PFSK-1 (cell line): ENCODE results near the gene DACT3.

Experiments used
- FOXP2 ChIP-seq: optimal IDR thresholded peaks from 2 replicates; pipeline ENCODE3; 2011; ENCODE audit warnings: borderline replicate concordance, control low read depth, inconsistent platforms; ENCODE audit not compliant: insufficient read depth; ENCODE audit errors: extremely low read length, extremely low read depth
- REST ChIP-seq, 2 experiments: IDR thresholded peaks; 2 replicates each; pipeline versions ENCODE4 v1.6.1 to v1.8.0; 2011 to 2012; ENCODE audit warnings: low read depth in 2 of 2, low read length in 2 of 2, control low read depth in 1 of 2, inconsistent platforms in 1 of 2, mild to moderate bottlenecking in 1 of 2, moderate library complexity in 1 of 2; ENCODE audit not compliant: insufficient read depth in 1 of 2
- SIN3A ChIP-seq: IDR thresholded peaks from 2 replicates; pipeline ENCODE4 v1.6.1; 2012; ENCODE audit warnings: mild to moderate bottlenecking, low read length, moderate library complexity, borderline replicate concordance; ENCODE audit not compliant: insufficient read depth
- TAF1 ChIP-seq: IDR thresholded peaks from 2 replicates; pipeline ENCODE4 v1.6.1; 2012; ENCODE audit warnings: low read length, control low read depth, borderline replicate concordance; ENCODE audit not compliant: insufficient read depth

GRCh38 chr19:46660551-46661019 lies 397 bp downstream of the DACT3 start:
- no peak for TF ChIP-seq FOXP2
- no peak for TF ChIP-seq TAF1
- TF ChIP-seq SIN3A: no peak
- TF ChIP-seq REST (IDR thresholded peaks at IDR 0.05; ENCODE audit: insufficient read depth in 1 of 2, low read depth in 2 of 2, low read length in 2 of 2): no peak
